Metanephros (tissue), 2 donors: Measurements from ENCODE around the gene RAB40B. TPM values are rescaled to one million over a fixed set of nuclear protein-coding genes. Genes with fewer than 3 reads are reported as not detected.

Source experiments
- small RNA-seq: library from RNA; depleted of rRNA; stranded (forward); fragments of <200 nt; gene quantifications from one replicate; pipeline ENCODE3, GENCODE V24; 2014; ENCODE audit warnings: low replicate concordance
- total RNA-seq: library from RNA; depleted of rRNA; stranded (reverse); fragments of >200 nt; gene quantifications from one replicate; pipeline ENCODE4 v1.2.3, GENCODE V29; 2014

RAB40B gene, protein sequence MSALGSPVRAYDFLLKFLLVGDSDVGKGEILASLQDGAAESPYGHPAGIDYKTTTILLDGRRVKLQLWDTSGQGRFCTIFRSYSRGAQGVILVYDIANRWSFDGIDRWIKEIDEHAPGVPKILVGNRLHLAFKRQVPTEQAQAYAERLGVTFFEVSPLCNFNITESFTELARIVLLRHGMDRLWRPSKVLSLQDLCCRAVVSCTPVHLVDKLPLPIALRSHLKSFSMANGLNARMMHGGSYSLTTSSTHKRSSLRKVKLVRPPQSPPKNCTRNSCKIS
- 21.8 TPM for total RNA-seq

GRCh38 chr17:82698065-82698973, at the start of gene RAB40B:
Gene RAB40B (minus strand): TSS chr17:82698698. CDS start chr17:82698596, 102 bp downstream.

GRCh38 chr17:82734987-82735866, 36.7 kb upstream of the RAB40B start, which contains the start of gene FN3K:
Gene FN3K (plus strand): TSS chr17:82735615. CDS start chr17:82735637, 22 bp downstream.

GRCh38 chr17:82716203-82717010, 17.9 kb upstream of the RAB40B start, which contains the start of gene FN3KRP:
Gene FN3KRP (plus strand): TSS chr17:82716706. CDS start chr17:82716756, 50 bp downstream.

DNA sequence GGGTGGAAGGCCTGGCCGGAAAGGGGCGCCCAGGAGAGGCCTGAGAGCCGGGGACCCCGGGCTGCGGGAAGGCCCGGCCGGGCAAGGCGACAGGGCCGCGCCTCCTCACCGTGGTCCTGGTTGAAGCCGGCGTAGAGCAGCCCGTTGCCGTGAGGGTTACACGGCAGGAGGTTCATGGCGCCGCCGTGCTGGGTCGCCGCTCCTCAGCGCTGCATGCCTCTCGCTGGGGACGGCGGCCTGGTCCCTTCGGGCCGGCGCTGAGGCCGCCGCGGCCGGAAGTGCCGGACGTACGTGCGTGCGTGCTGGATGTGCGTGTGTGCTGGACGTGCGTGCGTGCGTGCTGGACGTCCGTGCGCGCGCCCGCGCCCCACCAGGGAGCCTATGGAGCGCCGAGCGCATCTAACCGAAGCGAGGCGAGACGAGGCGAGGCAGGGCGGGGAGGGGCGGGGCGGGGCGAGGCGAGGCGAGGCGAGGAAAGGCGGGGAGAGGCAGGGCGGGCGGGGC, 50.3 kb downstream of the RAB40B start, which contains the start of gene WDR45B:
WDR45B (minus strand) TSS at position 280 of the 504 bp plus-strand sequence; CDS start at position 176, 104 bp downstream.

Small RNAs within 50 kb of the gene (small RNA-seq; reads per million reads assigned to genes)
- 0.09 reads per million for gene MIR4525

Other genes with a start within 250 kb of the RAB40B start
- 40.9 TPM for gene CYBC1, start 247.9 kb downstream of the RAB40B start, total RNA-seq
- gene NARF, start 240.0 kb downstream of the RAB40B start, total RNA-seq = 50.8 TPM
- 38.5 TPM for gene FOXK2, start 179.0 kb downstream of the RAB40B start, total RNA-seq
- gene WDR45B, start 50.3 kb downstream of the RAB40B start, total RNA-seq = 89.1 TPM
- 25.7 TPM for gene FN3KRP, start 18.0 kb upstream of the RAB40B start, total RNA-seq
- gene FN3K, start 36.9 kb upstream of the RAB40B start, total RNA-seq = 32.0 TPM
- gene TBCD, start 53.4 kb upstream of the RAB40B start, total RNA-seq = 69.2 TPM
- 1.5 TPM for gene ZNF750, start 141.3 kb upstream of the RAB40B start, total RNA-seq